Measurements from ENCODE around the gene CNGA4.

Gene CNGA4

DNA sequence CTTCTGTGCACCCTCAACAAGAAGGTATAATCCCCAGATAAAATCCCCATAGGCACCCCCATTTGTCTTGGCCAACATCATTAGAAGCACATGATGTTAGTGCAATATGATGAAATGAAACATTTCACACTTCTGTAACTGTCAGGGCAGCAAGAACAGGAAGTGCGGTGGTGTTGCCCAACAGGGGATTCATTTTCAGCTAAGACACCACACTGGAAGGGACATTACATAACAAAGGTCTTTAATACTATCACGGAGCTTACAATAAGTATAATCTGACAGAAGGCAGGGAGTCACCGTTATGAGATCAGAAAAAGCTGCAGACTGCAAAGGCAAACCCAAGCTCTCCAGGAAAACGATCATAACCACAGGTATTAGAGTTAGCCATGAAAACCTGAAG lies 37.9 kb upstream of the CNGA4 start:
- TF ChIP-seq, protein P1, sequence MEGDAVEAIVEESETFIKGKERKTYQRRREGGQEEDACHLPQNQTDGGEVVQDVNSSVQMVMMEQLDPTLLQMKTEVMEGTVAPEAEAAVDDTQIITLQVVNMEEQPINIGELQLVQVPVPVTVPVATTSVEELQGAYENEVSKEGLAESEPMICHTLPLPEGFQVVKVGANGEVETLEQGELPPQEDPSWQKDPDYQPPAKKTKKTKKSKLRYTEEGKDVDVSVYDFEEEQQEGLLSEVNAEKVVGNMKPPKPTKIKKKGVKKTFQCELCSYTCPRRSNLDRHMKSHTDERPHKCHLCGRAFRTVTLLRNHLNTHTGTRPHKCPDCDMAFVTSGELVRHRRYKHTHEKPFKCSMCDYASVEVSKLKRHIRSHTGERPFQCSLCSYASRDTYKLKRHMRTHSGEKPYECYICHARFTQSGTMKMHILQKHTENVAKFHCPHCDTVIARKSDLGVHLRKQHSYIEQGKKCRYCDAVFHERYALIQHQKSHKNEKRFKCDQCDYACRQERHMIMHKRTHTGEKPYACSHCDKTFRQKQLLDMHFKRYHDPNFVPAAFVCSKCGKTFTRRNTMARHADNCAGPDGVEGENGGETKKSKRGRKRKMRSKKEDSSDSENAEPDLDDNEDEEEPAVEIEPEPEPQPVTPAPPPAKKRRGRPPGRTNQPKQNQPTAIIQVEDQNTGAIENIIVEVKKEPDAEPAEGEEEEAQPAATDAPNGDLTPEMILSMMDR (IDR thresholded peaks at IDR 0.05; ENCODE audit: borderline replicate concordance, control extremely low read depth, extremely low read depth, insufficient read depth, missing control alignments) = no peak

DNA sequence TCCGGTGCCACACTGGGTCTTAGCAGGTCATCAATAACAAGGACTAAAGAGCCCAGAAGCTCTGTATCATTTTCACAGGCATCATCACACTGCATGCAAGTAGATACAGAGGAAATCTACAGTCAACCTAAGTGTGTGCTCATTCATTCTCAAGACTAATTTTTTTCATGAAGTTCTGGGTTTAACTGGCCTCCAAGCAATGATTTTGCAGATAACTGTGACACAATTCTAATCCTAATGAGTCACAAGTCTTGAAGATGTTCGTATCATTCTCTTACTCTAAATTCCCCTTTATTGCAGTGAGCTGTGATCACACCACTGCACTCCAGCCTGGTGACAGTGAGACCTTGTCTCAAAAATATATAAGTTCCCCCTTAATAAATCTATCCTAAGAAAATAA lies 37.4 kb upstream of the CNGA4 start:
- in situ Hi-C loops (cut with MboI; ENCODE audit: low sequenced_read_pairs, unreplicated experiment) = no loop called here
- TF ChIP-seq, protein P1 (IDR thresholded peaks at IDR 0.05; ENCODE audit: borderline replicate concordance, control extremely low read depth, extremely low read depth, insufficient read depth, missing control alignments) = no peak
- DNase-seq (ENCODE audit: low spot score) = no peak

More for the DNA sequence above, 37.9 kb upstream of the CNGA4 start:
- in situ Hi-C loops (cut with MboI; ENCODE audit: low sequenced_read_pairs, unreplicated experiment) = no loop called here
- DNase-seq (ENCODE audit: low spot score) = no peak

DNA sequence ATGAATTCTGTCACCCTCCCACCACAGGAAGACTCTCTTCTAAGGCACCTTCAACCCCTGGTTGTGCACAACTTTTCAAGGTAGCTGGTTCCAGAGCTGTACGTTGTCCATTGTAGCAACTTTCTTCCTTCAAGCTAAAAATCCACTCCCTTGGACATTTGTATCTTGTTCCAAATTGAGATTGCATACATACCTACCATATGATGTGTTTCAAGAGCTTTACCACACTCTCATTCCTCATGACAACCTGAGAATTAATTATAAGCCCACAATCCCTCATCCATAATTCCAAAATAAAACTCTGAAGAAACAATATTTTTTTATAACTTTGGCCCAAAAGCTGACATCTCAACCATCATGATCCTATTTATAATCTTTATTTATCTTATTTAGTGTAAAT lies 36.8 kb upstream of the CNGA4 start:
- in situ Hi-C loops (cut with MboI; ENCODE audit: low sequenced_read_pairs, unreplicated experiment) = no loop called here
- no peak for DNase-seq (ENCODE audit: low spot score)

DNA sequence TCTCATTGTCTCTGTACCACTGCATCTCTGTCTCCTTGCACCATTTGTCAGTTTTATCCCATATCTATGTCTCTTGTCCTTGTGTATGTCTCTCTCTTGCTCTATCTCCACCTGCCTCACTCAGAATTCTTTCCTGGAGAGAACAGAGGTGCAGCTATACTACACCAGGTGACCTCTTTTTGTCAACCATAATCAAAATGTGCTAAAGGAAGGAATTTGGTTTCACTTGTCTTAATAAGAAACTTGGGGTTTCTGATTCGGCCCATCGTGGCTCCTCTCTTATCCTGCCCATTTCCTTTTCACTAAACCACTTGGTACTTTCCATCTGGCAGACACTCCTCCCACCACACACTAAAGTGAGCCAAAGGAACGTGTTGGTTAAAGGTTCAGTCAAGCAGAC lies 35.6 kb upstream of the CNGA4 start:
- in situ Hi-C loops (cut with MboI; ENCODE audit: low sequenced_read_pairs, unreplicated experiment) = no loop called here
- no peak for DNase-seq (ENCODE audit: low spot score)
- TF ChIP-seq, protein P1 (IDR thresholded peaks at IDR 0.05; ENCODE audit: borderline replicate concordance, control extremely low read depth, extremely low read depth, insufficient read depth, missing control alignments) = no peak

More for the DNA sequence above, 36.8 kb upstream of the CNGA4 start:
- TF ChIP-seq, protein P1 (IDR thresholded peaks at IDR 0.05; ENCODE audit: borderline replicate concordance, control extremely low read depth, extremely low read depth, insufficient read depth, missing control alignments) = no peak

DNA sequence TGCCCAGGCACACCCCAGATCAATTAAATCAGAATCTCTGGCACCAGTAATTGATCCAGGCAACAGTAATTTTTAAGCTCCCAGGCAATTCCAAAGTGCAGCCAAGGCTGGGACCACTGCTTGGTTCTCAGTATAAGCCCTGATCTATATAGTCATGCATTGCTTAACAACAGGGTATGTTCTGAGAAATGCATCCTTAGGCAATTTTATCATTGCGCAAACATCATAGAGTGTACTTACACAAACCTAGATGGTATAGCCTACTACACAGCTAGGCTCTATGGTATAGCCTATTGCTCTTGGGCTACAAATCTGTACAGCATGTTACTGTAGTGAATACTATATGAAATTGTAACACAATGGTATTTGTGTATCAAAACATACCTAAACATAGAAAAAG lies 34.2 kb upstream of the CNGA4 start:
- in situ Hi-C loops (cut with MboI; ENCODE audit: low sequenced_read_pairs, unreplicated experiment) = no loop called here

DNA sequence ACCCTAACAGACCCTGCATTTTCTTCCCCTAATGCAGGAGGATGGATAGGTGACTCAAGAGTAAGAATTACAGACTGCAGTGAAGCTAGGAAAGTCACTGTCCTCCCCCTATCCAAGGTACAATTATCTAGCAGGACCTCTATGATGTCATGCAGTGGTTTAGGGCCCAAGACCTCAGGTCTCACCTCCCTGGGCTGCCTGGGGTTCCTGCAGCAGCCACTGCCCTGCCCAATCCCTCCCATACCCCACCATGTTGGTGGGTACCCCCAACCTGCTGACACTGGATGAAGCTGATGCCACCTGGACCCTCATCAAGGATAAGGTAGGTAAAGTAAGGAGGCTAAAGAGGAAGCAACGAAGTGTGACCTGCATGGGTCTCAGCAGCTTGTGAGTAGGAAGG lies 33.5 kb upstream of the CNGA4 start, which contains the start of gene C11orf42:
Gene C11orf42 (plus strand): TSS at position 192 of the 400 bp plus-strand sequence. CDS start 59 bp downstream, at position 251.
- DNase-seq (ENCODE audit: low spot score) = no peak
- TF ChIP-seq, protein P1 (IDR thresholded peaks at IDR 0.05; ENCODE audit: borderline replicate concordance, control extremely low read depth, extremely low read depth, insufficient read depth, missing control alignments) = no peak
- in situ Hi-C loops (cut with MboI; ENCODE audit: low sequenced_read_pairs, unreplicated experiment) = no loop called here

More for the DNA sequence above, 34.2 kb upstream of the CNGA4 start:
- TF ChIP-seq, protein P1 (IDR thresholded peaks at IDR 0.05; ENCODE audit: borderline replicate concordance, control extremely low read depth, extremely low read depth, insufficient read depth, missing control alignments) = no peak
- DNase-seq (ENCODE audit: low spot score) = no peak

Measured in GM13976 (cell line).